Muscle of leg (tissue), 11 donors: ENCODE results near the gene ZNF277. TPM values are rescaled to one million over a fixed set of nuclear protein-coding genes. Genes with fewer than 3 reads are reported as not detected.

Experiments used
- DNase-seq: peaks from one replicate; pipeline ENCODE4 v3.0.0; 2013
- H3K27ac ChIP-seq: one replicate; pipeline ENCODE4 v1.5.1; 2013; ENCODE audit warnings: mild to moderate bottlenecking, low read length, control low read depth
- H3K27me3 ChIP-seq: one replicate; pipeline ENCODE4 v1.6.1; 2013; ENCODE audit warnings: low read length; ENCODE audit not compliant: control insufficient read depth, insufficient read depth
- H3K36me3 ChIP-seq: one replicate; pipeline ENCODE4 v1.6.1; 2013; ENCODE audit warnings: low read length; ENCODE audit not compliant: control insufficient read depth, insufficient read depth
- H3K4me1 ChIP-seq: one replicate; pipeline ENCODE4 v1.6.1; 2013; ENCODE audit warnings: low read length; ENCODE audit not compliant: control insufficient read depth, insufficient read depth
- H3K4me3 ChIP-seq: one replicate; pipeline ENCODE4 v1.5.1; 2013; ENCODE audit warnings: low read length, control low read depth
- H3K9me3 ChIP-seq: replicated peaks from 2 replicates; pipeline ENCODE4 v1.6.1; 2013; ENCODE audit warnings: low read depth, low read length; ENCODE audit not compliant: control insufficient read depth
- WGBS: methylation state at CpG from one replicate; pipeline ENCODE4 v1.1.5; 2013; ENCODE audit warnings: missing lambda C conversion rate; ENCODE audit not compliant: insufficient coverage; 5-methylcytosine and 5-hydroxymethylcytosine counted together
- polyA plus RNA-seq, 8 donors: library from polyadenylated mRNA; unstranded; fragments of 120-200 nt; gene quantifications; one replicate each; pipeline versions ENCODE4 v1.2.1 to v1.2.3, GENCODE V29; 2013; ENCODE audit warnings: inconsistent platforms in 1 of 8, low replicate concordance in 1 of 8; ENCODE audit not compliant: insufficient read length in 8 of 8, insufficient read depth in 1 of 8
- total RNA-seq: library from RNA; stranded (reverse); fragments of 120-200 nt; gene quantifications from one replicate; pipeline ENCODE4 v1.2.4, GENCODE V29; 2013

Gene ZNF277
- total and polyA plus RNA-seq, 9 donors: 17.7 to 29.8 (median 23.5) TPM

DNA sequence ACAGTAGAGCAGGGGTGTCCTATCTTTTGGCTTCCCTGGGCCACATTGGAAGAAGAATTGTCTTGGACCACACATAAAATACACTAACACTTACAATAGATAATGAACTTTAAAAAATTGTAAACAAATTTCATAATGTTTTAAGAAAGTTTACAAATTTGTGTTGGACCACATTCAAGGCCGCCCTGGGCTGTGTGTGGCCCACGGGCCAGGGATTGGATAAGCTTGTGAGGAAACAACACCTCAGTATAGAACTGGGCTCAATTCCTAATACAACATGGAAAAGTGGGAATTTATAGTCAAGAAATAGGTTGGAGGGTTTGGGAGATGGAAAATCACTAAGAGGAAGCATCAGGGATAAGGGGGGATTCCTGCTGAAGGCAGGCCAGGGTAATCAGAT lies 17.7 kb downstream of the ZNF277 start:
- no peaks in the 10 kb centered on the region for H3K36me3 ChIP-seq
- no peaks in the 10 kb centered on the region for H3K9me3 ChIP-seq
- no peaks in the 10 kb centered on the region for H3K27me3 ChIP-seq
- no peak for DNase-seq
- H3K4me3 ChIP-seq: no peak overlapping the region
- H3K27ac ChIP-seq: no peak overlapping the region
- WGBS: no CpG with 5 or more reads among the region's 2 CpGs
- H3K4me1 ChIP-seq: peaks cover 2% of the 10 kb centered on the region

DNA sequence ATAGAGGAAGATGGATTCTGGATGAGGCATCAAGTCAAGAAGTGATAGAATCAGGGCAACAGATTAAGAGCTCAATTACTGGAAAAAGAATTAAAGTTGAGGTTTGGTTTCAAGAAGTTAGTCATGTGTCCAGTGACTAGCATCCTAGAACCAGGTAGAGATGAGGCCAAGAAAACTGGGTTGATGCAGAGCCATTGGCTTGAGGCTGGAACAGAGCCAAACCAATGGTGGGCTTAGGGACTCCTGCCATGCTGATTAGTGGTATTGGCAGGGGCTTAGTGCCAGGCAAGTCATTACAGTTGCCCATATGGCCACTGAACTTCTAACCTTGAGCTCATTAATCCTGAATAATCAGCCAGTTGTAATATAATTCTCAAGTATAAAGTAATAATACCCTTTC lies 18.5 kb downstream of the ZNF277 start:
- H3K4me1 ChIP-seq: peaks cover 2% of the 10 kb centered on the region
- H3K36me3 ChIP-seq: no peaks in the 10 kb centered on the region
- H3K9me3 ChIP-seq: no peaks in the 10 kb centered on the region
- no peak overlapping the region for H3K27ac ChIP-seq
- H3K27me3 ChIP-seq: no peaks in the 10 kb centered on the region
- no peak overlapping the region for H3K4me3 ChIP-seq
- DNase-seq: no peak

DNA sequence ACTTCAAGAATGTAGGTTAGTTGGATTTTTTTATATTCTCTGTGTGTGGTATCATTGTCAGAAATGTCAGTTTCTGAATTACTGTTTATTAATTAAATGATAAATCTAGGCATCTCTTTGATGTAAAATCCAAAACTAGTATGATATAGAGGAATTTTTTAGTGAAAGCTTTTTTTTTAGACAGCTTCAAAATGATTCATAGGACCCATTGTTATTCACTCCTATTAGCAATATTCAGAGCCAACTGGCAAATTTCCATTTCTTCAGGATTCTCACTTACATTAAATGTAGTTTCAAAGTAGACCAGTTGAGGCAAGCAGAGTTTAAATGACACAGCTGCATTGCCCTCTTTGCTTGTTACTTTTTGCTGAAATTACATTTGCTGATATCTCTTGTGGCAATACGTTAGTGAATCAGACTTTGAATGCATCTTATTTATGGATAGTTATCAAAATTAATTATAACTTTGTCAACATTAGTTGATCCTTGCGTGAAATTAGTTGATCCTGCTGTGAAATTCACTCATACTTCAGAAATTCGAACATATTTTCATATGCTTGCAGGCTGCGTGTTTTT lies 20.3 kb downstream of the ZNF277 start:
- DNase-seq: peak; percentile 22
- WGBS: no CpG with 5 or more reads among the region's 4 CpGs

DNA sequence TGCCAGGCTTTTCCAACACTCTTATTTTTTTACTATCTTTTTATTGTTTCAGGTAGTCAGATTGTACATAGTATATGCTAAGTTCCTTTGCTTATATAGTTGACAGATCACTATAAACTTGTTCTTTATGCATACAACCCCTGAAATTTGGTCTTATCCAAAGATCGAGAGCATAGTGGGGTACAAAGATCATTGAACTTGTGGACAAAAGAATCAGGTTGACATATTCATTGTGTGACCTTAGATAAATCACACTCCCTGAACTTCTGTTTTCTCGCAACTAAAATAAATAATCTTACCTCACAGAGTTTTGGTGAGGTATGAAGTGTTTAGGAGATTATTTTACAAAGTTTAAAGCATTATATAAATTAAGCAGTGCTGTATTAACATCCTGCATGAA lies 22.1 kb downstream of the ZNF277 start:
- H3K4me3 ChIP-seq: no peak overlapping the region
- no peak for DNase-seq
- H3K27me3 ChIP-seq: no peaks in the 10 kb centered on the region
- no peaks in the 10 kb centered on the region for H3K36me3 ChIP-seq
- no peaks in the 10 kb centered on the region for H3K9me3 ChIP-seq
- no peak overlapping the region for H3K27ac ChIP-seq
- WGBS: no CpG with 5 or more reads among the region's 2 CpGs
- no peaks in the 10 kb centered on the region for H3K4me1 ChIP-seq

More for the DNA sequence above, 20.3 kb downstream of the ZNF277 start:
- Histone ChIP-seq H3K27me3 (no peaks in the 10 kb centered on the region), H3K36me3 (no peaks in the 10 kb centered on the region), H3K27ac (no peak overlapping the region), H3K9me3 (no peaks in the 10 kb centered on the region), H3K4me3 (no peak overlapping the region), H3K4me1 (peaks cover 2% of the 10 kb centered on the region)

DNA sequence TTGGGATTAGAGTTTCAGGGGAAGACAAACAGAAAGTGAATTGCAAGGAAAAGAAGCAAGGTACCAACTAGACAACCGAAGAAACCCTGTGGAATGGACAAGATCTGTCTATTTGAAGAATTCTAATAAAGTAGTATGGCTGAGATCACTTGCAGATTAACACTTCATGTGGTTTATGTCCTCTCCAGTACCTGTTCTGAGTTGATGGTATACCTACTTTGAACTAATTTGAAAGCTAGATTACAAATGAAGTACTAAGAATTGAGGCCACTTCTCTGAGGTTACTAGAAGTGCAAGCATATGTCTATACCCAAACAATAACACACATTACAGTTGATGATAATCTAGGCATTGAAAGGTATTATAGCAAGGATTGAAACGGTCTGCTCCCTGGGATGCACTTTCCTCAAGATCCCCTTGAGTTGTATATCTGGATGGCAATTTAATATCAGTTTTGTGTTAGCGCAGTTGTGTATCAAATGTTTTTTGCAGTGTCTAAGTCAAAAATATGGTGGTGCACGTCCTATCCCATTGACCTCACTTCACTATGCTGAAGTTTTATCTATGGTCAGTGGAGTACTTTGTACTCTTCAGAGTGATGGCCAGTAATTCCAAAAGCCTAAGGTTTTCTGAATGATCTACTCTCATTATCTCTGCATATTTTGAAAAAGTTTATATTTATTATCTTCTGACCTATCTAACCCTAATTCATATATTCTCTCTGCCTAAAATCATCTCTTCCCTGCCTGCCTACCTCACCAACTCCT lies 25.9 kb downstream of the ZNF277 start:
- no peaks in the 10 kb centered on the region for H3K4me1 ChIP-seq
- 100% methylated on average over 1 of the region's 4 CpGs for WGBS
- H3K27me3 ChIP-seq: no peaks in the 10 kb centered on the region
- no peak overlapping the region for H3K4me3 ChIP-seq
- H3K27ac ChIP-seq: no peak overlapping the region
- no peak for DNase-seq
- no peaks in the 10 kb centered on the region for H3K9me3 ChIP-seq
- H3K36me3 ChIP-seq: no peaks in the 10 kb centered on the region

DNA sequence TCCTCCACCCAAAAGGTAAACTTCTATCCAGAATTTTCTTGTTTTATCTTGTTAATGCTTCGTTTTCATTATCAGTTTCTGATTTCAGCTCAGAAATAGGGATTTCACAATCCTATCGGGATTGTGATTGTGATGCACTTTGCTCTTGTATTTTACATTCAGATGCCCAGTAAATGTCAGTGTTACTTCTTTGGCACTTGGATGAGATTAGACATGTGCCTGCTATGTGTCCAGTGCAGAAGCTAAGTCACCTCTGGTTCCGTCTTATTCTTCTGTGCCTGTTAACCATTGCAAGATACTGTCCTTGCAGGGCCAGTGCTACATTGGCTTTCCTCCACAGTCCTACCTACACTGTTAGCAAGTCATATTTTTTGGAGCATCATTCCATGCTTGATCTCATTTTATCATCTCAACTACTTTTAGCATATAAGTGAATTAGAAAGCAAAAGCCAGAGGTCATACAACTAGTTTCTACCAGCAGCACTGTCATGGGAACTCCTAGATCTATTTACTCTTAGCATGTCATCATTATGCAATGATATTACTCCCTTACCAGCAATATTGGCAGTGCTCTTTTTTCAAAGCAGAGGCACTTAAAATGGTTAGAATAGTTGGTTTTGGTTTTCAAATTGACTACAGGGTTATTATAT lies 26.7 kb downstream of the ZNF277 start:
- Histone ChIP-seq H3K4me1 (no peaks in the 10 kb centered on the region), H3K27ac (no peak overlapping the region), H3K4me3 (no peak overlapping the region), H3K27me3 (no peaks in the 10 kb centered on the region), H3K9me3 (no peaks in the 10 kb centered on the region), H3K36me3 (no peaks in the 10 kb centered on the region)
- WGBS: 74% methylated on average over 2 of the region's 3 CpGs
- no peak for DNase-seq

DNA sequence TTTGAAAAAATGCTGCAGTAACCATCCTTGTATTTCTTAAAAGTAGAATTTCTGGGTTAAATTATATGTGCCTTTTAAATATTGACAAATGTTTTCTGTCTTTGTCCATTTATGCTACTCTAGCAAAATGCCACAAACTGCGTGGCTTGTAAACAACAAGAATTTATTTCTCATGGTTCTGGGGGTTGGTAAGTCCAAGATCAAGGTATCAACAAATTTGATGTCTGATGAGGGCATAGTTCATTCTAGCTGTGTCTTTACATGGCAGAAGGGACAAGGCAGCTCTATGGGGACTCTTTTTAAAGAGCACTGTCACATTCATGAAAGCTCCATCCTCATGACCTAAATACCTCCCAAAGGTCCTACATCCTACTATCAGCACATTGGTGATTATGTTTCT lies 27.7 kb downstream of the ZNF277 start:
- H3K4me1 ChIP-seq: no peaks in the 10 kb centered on the region
- no peak overlapping the region for H3K4me3 ChIP-seq
- H3K27ac ChIP-seq: no peak overlapping the region
- no peaks in the 10 kb centered on the region for H3K27me3 ChIP-seq
- WGBS: no CpG with 5 or more reads among the region's 1 CpG
- H3K36me3 ChIP-seq: no peaks in the 10 kb centered on the region
- no peaks in the 10 kb centered on the region for H3K9me3 ChIP-seq
- DNase-seq: no peak

DNA sequence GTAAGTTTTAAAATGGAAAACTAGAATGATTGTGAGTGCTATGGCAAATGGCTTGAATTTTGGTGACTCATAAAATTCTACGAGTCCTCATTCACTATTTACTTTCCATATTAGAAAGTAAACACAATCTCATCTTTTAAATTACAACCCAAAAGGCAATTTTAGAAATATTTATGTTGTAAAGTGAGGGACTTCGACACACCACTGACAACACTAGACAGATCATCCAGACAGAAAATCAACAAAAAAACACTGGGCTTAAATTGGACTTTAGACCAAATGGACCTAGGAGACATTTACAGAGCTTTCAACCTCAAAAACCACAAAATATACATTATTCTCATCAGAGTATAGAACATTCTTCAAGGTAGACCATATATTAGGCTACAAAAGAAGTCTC lies 30.1 kb downstream of the ZNF277 start:
- no peaks in the 10 kb centered on the region for H3K27me3 ChIP-seq
- H3K4me3 ChIP-seq: no peak overlapping the region
- H3K9me3 ChIP-seq: no peaks in the 10 kb centered on the region
- no CpG with 5 or more reads among the region's 2 CpGs for WGBS
- no peaks in the 10 kb centered on the region for H3K36me3 ChIP-seq
- H3K27ac ChIP-seq: no peak overlapping the region
- DNase-seq: no peak
- H3K4me1 ChIP-seq: no peaks in the 10 kb centered on the region

DNA sequence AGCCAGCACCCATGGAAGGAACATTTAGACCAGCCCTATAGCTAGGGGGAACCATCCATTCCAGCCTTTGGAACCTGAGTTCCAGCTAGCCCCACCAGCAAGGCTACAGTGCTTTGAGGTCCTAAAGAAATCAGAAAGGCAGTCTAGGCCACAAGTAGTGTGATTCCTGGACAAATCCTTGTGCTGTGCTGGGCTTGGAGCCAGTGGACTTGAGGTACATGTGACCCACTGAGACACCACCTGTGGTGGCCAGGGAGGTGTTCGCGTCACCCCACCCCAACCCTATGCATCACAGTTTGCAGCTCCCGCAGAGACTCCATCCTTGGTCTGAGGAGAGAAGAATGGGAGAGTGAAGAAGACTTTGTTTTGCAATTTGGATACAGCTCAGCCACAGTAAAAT lies 31.8 kb downstream of the ZNF277 start:
- no peak for DNase-seq
- H3K27me3 ChIP-seq: no peaks in the 10 kb centered on the region
- no CpG with 5 or more reads among the region's 3 CpGs for WGBS
- no peaks in the 10 kb centered on the region for H3K4me1 ChIP-seq
- no peaks in the 10 kb centered on the region for H3K9me3 ChIP-seq
- H3K4me3 ChIP-seq: no peak overlapping the region
- H3K27ac ChIP-seq: no peak overlapping the region
- no peaks in the 10 kb centered on the region for H3K36me3 ChIP-seq

DNA sequence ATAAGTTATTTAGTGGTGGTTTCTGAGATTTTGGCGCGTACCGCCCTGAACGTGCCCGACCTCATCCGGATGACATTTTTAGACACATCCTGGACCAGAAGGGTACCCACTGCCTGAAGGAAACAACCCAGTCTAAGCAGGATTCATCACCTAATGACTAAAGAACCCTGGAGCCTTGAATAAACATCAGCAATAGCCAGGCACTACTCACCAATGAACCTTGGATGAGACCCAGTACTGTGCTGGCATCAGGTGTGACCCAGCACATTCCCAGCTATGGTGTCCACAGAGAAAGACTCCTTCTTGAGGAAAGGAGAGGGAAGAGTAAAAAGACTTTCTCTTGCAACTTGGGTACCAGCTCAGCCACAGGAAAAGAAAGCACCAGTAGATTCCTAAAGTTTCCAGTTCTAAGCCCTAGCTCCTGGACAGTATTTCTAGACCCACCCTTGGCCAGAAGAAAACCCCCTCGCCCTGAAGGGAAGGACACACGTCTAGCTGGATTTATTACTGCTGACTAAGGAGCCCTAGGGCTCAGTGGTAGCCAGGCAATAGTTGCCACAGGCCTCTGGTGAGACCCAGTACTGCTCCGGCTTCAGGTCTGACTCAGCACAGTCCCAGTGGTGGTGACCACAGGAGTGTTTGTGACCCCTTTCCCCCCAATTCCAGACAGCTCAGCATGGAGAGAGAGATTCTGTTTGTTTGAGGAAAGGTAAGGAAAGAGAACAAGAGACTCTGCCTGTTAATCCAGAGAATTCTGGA lies 32.5 kb downstream of the ZNF277 start:
- Histone ChIP-seq H3K9me3 (no peaks in the 10 kb centered on the region), H3K4me1 (no peaks in the 10 kb centered on the region), H3K36me3 (no peaks in the 10 kb centered on the region), H3K27ac (no peak overlapping the region), H3K27me3 (no peaks in the 10 kb centered on the region), H3K4me3 (no peak overlapping the region)
- 90% methylated on average over 3 of the region's 9 CpGs for WGBS
- DNase-seq: no peak
